Activated CD8-positive, alpha-beta memory T cell treated with anti-CD3 and anti-CD28 coated beads, Interleukin-2, amount 50 U/mL, for 1 hour (primary cell): Measurements from ENCODE around the gene BBLN.
"Not testable (repeated sequence)": the region's sequence is repeated elsewhere in the genome, so short reads cannot be mapped to it uniquely, and the experiment has no call there.

Experiments used
- DNase-seq: peaks from one replicate; pipeline ENCODE4 v3.0.0-alpha.2; 2020; ENCODE audit errors: extremely low read depth

The BBLN gene, protein sequence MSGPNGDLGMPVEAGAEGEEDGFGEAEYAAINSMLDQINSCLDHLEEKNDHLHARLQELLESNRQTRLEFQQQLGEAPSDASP

DNA sequence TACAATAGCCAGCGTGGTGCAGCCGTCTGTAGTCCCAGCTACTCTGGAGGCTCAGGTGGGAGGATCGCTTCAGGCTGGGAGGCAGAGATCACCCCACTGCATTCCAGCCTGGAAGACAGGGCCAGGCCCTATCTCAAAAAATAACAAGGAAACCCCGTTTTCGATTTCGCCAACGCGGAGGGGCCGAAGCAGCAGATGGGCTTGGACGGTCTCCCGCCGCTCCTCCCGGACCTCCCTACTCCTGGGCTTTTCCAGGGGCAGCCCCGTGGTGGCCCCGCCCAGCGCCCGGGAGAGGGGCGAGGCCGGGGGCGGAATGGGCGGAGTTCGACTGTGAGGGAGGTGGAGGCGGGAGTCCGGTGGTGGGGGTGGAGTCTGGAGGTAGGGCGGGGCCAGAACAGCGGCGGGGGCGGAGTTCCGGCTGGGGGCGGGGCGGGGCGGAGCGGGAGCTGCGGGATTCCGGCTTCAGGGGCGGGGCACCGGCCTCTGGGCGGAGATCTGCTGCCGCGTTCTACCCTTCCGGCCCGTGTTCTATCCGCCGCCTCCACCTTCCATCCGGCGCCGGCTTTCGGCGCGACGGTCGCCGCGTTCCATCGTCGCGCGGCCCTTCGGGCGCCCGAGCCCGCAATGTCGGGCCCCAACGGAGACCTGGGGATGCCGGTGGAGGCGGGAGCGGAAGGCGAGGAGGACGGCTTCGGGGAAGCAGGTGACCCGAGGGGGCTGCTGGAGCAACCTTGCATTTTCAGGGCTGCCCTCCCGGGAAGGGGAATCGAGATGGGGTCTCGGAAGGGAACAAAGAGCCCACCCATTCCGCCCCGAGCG lies at the start of gene BBLN:
TSS of gene BBLN (plus strand) at position 482 of the 819 bp plus-strand sequence. CDS start at position 625, 143 bp downstream.
- DNase-seq: peak; percentile 76

DNA sequence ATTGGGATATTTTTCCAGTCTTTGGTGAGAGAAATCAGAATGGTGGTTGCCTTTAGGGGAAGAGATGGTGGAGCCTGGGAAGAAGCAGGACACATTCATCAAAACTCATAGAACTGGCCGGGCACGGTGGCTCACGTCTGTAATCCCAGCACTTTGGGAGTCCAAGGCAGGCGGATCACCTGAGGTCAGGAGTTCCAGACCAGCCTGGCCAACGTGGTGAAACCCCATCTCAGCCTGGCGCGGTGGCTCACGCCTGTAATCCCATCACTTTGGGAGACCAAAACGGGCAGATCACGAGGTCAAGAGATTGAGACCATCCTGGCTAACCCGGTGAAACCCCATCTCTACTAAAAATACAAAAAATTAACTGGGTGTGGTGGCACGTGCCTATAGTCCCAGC lies 48.3 kb upstream of the BBLN start:
- not testable (repeated sequence) for DNase-seq

DNA sequence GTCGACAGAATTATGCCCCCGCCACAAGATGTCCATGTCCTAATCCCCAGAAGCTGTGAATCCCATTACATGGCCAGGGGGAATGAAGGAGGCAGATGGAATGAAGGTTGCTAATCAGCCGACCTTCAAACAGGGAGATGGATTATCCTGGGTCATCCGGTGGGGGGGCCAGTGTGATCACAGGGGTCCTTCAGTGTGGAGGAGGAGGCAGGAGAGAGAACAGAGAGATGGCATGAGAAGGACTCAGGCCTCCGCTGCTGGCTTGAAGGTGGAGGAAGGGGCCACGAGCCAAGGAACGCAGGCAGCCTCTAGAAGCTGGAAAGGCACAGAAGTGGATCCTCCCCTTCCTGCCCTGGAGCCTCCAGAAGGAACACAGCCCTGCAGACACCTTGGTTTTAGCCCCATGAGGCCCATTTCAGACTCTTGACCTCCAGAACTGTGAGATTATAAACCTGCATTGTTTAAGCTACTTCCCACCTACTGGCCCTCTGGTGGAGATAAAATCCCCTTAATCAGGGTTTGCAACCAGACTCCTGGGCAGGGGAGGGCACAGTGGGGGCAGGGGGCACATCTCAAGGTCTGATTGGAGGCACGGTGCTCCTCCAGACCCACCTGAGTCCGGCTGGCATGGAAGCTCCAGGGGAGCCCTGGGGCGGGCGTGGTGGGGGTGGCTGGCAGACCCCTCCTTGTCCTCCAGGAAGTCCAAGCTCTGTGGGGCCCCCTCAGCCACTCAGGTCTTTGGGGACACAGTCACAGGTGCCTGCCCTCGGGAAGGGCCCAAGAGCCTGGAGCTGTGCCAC lies 46.3 kb upstream of the BBLN start:
- no peak for DNase-seq

DNA sequence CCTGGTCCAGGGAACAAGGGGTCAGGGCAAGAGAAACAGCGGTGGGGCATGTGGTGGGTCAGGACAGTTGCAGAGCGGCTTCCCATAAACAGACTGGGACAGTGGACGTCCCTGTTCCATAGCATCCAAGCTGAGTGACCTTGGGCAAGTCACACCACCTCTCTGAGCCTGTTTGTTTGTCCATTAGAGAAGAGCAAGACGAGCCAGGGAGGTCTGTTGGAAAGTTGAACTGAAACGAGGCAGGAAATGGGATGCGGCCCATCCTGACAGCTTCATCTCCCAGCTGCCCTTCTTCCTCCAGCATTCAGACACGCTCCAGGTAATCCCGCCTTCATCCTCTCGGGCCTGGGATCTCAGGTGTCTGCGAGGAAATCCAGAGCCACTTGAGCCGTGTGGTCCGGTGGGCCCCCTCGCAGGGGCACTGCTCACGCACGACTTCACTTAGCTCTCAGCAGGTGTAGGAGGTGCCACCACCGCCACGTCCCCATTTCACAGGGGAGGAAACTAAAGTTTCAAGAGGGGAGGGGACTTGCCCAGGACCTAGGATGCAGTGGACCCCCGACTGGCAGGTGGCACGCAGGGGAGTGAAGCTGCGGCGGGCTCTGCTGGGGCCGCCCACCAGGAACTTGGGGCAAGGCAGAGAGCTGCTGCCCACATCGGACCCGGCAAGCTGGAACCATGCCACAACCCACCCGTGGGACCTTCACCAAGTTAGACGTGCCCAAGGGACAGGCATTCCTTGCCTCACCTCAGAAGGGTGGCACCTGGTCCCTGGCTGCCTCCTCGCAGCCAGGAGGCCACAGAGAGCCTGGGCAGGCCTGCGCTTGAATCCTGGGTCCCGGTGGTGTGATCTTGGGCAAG lies 45.5 kb upstream of the BBLN start:
- DNase-seq: no peak

DNA sequence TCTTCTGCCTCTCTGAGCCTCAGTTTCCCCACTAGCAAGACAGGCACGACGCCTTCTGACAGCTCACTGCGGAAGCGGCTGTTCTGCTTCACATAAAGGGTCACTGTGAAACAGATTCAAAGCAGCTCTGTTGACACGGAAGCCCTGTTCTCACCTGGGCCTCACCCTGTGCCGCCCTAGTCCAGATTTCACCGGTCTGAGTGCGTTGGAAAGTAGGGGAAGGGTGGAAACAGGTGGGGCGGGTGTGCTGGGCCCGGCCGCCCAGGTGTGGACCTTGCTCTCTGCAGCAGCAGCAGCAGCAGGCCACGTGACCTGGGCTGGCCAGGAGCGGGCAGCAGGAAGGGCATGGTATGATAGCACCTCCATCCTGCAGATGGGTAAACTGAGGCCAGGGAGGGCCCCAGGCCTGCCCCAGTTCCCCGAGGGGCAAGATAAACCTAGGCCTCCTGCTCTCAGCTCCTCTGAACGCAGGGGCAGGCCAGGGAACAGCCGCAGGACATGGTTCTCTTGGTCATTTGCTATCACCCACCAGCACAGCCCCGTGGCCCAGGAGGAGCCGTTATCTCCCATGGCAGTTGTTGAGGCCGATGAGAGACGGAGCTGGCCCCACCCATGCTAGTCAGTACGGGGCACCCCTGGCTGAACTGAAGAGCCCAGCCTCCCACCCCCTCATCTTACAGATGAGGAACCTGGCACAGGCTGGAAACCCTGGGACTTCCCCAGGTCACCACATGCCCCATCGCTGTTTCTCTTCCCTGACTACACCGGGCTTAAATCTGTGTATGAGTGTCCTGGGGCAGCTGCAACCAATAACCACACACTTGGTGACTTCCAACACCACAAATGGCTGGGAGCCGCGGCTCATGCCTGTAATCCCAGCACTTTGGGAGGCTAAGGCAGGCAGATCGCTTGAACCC lies 44.6 kb upstream of the BBLN start:
- no peak for DNase-seq

DNA sequence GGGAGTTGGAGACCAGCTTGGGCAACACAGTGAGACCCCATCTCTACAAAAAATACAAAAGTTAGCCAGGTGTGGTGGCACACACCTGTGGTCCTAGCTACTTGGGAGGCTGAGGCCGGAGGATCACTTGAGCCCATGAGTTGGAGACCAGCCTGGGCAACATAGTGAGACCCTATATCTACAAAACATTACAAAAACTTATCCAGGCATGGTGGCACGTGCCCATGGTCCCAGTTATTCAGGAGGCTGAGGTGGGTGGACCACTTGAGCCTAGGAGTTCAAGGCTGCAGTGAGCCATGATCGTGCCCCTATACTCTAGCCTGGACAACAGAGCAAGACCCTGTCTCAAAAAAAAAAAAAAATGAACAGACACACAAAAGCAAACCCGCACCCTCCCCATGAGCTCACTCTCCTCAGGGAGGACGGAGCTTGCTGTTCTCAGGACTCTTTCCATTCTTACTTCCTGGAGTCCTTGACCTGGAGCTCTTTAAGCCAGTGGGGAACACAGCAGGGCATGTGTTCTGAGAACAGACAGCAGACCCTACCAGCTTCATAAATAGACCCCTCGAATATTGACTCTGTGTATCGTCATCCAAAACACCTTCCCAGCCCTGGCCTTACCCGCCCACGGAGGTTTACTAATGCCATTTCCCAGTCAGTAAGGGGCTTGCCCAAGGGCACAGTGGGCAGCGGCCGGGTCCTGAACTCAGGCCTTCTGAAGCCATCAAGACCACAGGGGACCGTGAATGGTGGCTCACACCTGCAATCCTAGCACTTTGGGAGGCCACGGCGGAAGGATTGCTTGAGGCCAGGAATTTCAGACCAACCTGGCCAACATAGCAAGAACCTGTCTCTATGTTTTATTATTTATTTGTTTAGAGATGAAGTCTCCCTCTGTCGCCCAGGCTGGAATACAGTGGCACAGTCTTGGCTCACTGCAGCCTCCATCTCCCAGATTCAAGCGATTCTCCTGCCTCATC lies 43.7 kb upstream of the BBLN start:
- DNase-seq: no peak

DNA sequence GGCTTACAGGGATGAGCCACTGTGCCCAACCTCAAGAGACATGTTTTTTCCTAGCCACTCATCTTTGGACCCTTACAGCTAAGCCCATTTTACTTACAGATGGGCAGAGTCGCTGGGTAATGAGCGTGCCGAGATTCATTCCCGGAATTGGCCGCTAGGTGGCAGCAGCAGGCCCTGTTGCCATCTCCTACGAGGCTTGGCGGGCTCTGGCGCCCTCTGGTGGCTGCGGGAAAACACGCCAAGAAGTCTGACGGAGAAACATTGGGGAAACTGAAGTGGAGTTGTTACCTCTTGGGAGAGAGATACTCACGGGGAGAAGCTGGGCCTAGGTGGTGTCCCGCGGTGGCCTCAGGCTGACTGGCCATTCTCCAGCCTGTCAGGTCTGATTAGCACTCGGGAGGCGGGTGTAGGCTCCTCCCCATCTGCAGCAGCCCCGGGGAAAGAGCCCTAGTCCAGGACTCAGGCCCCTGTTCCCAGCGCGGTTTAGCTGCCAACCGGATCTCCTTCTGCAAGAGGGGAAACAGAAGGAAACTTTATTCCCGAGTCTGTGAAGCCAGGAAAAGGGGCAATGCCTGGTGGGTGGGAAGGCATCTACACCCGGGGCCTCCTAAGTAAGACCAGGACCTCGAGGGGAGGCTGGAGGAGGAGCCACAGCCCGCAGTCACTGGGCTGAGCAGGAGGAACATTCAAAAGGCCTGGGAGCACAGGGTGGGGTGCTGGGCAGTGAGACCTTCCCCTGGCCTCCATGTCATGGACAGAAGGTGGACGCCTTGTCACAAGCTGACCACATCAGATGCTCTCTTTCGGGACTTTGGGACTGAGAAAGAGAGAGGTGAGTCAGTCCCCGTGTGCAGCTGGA lies 42.2 kb upstream of the BBLN start:
- DNase-seq: peak; percentile 81

DNA sequence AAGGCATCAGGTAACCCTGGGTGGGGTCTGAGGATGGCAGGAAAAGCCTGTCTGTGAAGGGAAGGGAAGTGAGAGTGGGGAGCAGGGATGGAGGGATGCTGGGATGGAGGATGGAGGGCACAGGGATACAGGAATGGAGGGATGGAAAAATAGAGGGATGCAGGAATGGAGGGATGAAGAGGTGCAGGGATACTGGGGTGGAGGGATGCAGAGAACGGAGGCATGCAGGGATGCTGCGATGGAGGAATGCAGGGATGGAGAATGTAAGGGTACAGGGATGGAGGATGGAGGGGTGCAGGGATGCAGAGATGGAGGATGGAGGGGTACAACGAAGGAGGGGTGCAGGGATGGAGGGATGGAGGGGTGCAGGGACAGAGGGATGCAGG lies 41.6 kb upstream of the BBLN start:
- DNase-seq: no peak

DNA sequence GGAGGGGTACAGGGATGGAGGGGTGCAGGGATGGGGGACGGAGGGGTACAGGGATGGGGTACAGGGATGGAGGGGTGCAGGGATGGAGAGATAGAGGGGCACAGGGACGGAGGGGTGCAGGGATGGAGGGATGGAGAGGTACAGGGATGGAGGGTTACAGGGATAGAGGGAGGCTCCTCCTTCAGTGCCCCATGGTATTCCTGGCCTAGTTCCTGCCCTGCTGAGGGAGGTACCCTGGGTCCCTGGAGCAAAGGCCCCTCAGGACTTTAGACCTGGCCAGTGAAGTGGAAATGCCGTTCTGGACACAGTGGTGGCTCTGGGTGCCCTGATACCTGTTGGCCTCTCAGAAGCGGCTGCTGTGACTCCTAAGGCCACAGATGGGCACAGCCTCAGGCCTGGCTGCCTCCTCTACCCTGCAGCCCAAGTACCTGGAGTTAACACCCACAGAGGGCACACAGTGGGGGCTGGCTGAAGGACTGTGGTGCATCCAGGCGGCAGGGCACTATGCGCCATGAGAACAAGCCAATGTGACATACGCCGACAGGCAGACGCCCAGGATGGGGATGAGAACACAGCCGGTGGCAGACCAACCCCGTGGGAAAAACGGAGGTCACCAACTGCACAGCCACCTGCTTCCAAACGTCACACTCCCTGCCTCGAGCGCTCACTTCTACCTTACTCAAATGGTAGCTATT lies 40.9 kb upstream of the BBLN start:
- no peak for DNase-seq

DNA sequence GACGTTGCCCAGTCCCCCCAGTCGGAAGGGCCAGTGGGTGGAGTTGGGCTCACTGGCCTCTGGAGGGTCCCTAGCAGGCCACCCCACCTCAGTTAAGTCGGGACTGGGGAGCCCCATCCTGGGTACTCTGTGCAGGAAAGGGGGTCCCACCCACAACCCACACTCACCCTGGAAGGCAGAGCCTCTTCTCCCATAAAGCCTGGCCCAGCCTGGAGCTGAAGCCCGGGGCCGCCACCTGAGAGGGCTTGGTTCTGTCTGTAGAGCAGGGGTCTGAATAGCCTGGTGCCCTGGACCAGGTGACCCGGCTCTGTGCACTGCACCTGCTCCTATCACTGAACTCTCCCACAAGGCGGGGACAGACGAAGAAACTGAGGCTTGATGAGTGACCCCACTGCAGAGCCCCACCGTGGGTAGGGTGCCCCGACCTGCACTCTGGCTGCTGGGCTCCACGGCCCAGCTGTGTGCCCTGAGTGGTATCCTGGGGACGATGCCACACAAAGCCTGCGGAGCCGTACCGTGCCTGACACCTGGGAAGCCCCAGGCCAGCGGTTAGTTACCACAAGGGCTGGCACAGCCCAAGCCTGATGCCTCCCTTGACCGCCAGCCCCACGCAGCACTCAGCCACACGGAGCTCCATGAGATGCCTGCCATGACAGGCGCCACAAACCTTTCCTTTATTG lies 39.9 kb upstream of the BBLN start:
- DNase-seq: no peak

DNA sequence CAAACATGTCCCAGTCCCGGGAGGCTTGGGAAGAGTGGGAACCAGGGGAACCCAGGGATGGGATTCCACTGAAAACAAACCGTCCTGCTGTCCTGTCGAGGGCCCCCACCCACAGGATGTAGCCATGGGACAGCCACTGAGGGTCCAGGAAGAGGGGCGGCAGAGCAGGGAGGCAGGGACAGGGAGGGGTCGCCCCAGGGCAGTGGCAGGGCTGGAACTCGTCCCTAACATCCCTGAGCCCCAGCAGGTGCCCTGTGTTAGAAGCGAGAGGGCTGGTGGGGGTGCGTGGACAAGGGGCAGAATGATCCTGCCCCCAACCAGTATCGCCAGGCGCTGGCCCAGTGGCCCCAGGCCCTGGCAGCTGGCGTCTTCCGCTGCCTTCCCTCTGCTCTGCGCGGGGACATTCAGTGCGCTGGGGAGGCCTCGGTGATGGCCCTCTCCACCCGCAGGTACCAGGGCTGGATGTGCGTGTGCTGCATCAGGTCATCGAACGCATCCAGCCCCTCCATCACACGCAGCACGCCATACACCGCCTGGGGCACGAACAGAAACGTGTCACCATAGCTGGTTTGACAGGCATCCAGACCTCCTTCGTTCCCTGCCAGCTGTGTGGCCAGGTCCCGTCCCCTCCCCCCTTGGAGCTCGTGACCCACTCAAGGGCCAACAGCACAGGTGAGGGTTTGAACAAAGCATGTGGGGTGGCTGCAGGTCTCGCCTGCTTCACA lies 39.2 kb upstream of the BBLN start:
- no peak for DNase-seq

DNA sequence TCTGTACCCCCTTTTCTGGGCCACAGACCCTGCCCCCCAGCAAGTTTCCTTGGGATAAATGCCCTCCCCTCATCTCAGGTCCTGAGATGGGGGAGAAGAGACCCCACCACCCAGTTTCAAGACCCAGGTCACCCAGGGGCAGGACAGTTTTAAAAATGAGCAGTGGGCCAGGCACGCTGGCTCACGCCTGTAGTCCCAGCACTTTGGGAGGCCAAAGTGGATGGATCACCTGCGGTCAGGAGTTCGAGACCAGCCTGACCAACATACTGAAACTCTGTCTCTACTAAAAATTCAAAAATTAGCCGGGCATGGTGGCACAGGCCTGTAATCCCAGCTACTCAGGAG lies 38.6 kb upstream of the BBLN start:
- no peak for DNase-seq

DNA sequence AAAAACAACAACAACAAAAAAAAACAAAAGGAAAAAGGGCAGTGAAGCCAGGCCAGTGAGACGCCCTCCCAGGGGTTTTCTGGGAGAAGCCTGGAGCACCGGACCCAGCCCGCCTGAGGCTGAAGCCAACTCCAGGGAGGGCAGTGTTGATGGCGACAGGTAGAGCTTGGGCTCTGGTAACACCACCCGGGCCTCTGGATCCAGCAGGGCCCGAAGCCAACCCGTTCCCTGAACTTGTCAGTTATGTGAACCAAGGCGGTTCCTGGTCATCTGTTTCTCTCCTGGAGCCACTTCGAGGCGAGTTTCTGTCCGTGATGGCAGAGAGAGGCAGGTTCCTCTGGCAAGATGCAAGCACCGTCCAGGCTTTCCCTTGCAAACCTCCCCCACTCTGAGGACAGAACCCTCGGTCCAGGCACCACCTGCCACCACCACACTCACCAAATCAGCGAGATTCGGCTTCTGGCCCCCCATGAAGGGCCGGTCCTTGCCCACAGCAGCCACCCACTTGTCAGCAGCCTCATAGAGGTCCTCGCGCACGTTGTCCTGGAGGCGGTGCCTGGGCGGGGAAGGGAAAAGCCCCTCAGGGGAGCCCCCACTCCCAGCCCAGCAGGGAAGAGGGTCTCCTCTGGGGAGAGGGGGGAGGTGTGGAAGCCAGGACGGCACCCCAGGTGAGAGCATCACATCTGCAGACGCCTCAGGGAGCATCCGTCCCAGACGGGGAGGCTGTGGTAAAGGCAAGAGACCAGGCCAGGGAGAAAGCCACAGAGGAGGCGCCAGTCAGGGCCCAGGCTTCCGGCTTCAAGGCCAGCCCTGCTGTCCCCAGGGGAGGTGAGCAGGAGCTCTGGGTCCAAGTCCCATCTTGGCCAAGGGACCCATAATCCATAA lies 37.9 kb upstream of the BBLN start:
- no peak for DNase-seq

DNA sequence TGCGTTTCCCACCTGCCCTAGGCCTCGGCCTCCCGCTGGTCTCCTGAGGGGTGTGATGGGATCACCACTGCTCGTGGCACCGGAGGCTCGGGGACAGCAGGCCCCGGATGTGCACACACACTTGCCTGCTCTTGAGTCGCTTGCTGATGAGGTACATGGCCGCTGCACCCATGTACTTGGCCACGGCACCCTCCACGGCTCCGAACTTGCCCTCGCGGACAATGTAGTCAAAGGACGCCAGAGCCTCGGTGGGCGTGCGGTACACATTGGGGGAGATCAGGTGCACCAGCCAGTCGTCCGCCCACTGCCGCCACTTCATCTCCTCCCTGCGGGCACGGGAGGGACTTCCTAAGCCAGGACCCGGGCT lies 37.3 kb upstream of the BBLN start:
- no peak for DNase-seq

DNA sequence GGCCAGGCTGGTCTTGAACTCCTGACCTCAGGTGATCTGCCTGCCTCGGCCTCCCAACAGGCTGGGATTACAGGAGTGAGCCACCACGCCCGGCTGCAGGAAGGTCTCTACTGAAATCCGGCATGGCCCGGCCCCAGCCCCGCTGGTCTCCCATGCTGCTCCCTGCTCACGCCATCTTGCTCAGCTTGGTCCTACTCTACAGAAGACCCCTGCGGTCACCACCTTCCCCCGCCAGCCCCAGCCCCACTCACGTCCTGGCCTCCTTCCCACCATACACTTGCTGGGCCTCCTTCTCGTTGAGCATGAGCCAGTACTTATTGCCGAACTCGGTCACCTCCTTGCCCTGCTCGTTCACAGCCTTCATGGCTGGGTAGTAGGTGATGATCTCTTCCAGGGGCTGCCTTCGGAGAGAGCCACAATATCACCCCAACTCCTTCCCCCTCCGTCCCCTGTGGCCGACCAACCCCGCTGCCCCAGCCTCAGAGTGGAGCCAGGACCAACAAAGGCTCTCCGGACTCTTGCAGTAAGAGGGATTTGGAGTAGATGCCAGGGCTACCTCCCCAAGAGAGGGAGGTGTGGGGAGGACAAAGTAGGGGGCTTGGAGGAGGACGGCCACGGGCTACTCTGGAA lies 36.5 kb upstream of the BBLN start:
- no peak for DNase-seq

DNA sequence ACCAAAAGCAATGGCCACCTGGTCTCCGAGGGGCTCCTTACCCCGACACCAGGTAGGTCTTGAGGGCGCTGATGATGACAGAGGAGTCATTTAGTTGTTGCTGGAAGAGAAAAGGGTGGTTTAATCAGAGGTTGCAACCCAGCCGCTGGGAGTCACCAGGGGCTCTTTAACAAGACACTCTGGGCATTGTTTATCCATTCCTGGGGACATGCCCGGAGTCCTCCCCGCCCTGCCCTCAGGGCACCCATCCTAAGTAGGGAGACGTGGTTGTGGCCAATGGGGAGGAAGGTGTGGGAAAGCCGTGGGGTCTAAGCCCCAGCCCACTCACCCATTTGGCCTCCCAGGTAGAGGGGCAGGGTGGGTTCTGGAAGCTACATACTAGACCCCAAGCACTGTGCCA lies 35.6 kb upstream of the BBLN start:
- no peak for DNase-seq
